ENCODE results near the gene SLC15A2.
"Not testable (repeated sequence)": the region's sequence is repeated elsewhere in the genome, so short reads cannot be mapped to it uniquely, and the experiment has no call there.

Gene SLC15A2

DNA sequence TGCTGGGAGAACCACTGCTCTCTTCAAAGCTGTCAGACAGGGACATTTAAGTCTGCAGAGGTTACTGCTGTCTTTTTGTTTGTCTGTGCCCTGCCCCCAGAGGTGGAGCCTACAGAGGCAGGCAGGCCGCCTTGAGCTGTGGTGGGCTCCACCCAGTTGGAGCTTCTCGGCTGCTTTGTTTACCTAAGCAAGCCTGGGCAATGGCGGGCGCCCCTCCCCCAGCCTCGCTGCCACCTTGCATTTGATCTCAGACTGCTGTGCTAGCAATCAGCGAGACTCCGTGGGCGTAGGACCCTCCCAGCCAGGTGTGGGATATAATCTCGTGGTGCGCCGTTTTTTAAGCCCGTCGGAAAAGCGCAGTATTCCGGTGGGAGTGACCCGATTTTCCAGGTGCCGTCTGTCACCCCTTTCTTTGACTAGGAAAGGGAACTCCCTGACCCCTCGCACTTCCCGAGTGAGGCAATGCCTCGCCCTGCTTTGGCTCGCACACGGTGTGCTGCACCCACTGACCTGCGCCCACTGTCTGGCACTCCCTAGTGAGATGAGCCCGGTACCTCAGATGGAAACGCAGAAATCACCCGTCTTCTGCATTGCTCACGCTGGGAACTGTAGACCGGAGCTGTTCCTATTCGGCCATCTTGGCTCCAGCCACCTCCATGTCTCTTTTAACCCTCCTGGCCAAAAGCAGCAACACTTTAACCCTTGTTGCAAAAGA is 44.1 kb downstream of the SLC15A2 start:
- DNase-seq, result not testable (repeated sequence)

GRCh38 chr3:121941592-121941991 is 47.4 kb downstream of the SLC15A2 start:
- no peak for DNase-seq

DNA sequence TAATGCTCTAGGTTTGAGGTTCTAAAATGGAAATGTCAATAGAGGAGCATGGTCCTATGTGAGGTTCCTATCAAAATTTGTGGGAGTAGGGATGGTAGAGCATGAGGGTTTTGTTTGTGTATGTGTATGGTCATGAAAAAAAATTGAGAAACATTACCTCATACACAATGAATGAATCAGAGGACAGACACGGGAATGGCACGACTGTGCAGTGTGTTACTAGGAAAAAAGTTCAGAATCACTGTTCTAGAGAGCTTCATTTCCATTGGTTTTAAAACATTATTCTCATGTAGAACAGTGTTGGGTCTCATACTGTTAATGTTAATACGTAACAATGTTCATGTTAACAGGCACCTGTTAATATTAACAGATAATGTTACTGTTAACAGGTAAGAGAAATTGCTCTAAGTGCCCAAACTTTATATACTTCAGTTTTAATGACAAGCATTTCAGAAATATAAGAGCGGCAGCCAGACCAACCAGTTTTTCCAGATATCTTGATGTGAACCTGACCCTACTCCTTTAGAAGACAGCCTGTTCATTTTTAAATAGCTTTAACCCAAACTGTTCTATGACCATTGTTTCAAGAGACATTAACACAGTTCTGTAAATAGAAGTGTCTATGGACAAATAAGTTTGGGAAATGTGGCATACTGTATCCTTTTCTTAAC is 48.0 kb downstream of the SLC15A2 start:
- DNase-seq, result no peak

GRCh38 chr3:121943431-121943830 is 49.2 kb downstream of the SLC15A2 start:
- DNase-seq, result no peak

GRCh38 chr3:121948641-121949040 is 54.4 kb downstream of the SLC15A2 start:
- DNase-seq, result no peak

- DNase-seq, result no peak
Observed at GRCh38 chr3:121951291-121951919, 57.2 kb downstream of the SLC15A2 start.

- no peak for DNase-seq
Observed at GRCh38 chr3:121956363-121956762, 62.2 kb downstream of the SLC15A2 start.

- no peak for DNase-seq
Observed at GRCh38 chr3:121957674-121958415, 63.6 kb downstream of the SLC15A2 start.

DNA sequence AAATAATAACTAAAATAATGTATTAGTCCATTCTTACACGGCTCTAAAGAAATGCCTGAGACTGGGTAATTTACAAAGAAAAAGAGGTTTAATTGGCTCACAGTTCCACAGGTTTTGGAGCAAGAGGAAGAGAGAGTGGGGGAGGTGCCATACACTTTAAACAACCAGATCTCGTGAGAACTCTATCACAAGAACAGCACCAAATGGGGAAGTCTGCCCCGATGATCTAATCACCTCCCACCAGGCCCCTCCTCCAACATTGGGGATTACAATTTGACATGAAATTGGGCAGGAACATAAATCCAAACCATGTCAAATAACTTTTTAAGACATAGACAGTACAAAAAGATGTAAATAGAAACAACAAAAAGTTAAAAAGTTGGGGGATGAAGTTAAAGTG is 64.6 kb downstream of the SLC15A2 start:
- DNase-seq, result no peak

DNA sequence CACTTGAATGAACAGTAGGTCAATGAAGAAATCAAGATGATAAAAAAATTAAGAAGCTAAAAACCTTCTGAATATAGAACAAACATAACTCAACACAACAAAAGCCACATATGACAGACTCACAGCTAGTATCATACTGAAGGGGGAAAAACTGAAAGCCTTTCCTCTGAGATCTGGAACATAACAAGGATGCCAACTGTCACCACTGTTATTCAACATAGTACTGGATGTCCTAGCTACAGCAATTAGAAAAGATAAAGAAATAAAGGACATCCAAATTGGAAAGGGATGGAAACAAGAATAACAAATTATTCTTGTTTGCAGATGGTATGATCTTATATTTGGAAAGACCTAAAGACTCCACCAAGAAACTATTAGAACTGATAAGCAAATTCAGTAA is 67.1 kb downstream of the SLC15A2 start:
- no peak for DNase-seq

GRCh38 chr3:121962443-121962842 is 68.2 kb downstream of the SLC15A2 start:
- DNase-seq, result no peak

GRCh38 chr3:121963608-121964007 is 69.4 kb downstream of the SLC15A2 start:
- DNase-seq, result no peak

DNA sequence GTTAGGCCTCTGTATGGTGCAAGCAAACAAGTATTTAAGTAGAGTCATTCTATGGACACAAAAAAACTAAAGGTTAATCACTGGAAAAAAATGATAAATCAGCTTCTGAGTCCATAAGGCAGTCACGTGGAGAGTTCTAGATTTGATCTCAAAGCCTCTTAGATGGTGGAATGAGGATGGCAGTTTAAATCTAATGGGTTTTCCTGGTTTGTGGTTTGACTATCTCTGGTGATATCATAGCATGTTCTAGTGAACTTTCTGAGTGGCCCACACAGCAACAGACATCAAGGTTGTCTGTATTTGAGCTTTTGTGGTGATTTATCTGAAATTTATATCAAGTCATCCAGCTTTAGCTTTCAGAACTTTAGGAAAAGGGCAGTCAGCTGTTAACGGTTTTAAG is 75.4 kb downstream of the SLC15A2 start:
- no peak for DNase-seq

DNA sequence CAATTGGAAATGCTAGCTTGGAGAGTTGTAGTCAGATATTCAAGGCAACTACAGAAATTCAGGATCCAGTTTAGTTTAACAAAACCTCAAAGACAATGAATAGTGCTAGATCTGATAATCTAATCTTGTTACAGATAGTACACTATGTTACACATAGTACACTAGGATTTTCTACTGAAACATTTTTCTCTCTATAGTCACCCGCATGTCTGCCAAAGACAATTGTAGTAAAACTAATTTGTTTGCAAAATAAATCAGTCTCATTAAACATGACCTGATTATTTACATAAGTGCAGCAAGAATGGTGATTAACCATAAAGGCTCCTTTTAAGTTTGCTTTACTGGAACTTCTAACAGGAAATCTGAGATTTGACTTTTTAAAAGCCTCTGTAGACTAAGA is 75.8 kb downstream of the SLC15A2 start:
- DNase-seq, result no peak

GRCh38 chr3:121974601-121975111 is 80.5 kb downstream of the SLC15A2 start:
- no peak for DNase-seq

DNA sequence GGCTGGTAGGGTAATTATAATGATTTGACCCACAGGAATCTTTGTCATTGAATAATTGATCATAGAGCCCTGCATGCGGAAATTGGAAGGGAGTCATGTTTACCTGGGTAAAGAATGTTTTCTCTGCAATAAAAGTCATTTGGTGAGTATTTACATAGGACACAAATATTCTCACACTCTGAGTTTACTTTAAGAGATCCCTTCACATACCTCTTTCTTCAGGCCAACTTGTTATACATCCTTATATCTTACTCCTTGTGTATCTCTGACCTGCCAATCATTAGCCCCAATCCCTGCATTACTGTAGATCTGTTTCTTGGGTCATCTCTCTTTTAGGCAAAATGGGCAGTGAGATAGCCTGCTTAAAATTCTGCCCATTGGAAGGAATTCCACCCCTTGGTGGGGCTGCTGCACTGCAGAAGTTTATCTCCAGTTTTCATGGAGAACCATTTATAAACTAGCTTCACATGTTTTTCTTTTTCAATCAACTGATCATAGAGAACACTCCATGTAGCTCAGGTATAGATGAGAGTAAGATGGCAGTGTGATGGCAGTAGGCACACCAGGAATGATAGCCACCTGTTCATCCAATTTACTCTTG is 81.6 kb downstream of the SLC15A2 start:
- DNase-seq, result no peak

DNA sequence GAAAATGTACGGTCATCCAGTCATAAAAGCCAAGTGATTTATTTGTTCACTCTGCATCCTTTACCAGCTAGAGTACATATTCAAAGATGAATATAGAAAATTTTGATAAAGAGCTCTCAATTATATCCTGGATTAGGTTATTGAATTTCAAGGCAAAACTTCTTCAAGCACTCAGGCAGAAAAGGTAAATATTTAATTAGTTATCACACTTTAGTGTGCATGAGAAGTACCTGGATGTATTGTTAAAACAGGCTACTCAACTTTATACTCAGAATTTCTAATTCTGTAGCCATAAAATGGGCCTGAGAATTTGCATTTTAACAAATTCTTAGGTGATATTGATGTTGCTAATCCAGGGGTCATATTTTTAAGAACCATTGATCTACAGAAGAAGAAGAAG is 82.5 kb downstream of the SLC15A2 start:
- no peak for DNase-seq

DNA sequence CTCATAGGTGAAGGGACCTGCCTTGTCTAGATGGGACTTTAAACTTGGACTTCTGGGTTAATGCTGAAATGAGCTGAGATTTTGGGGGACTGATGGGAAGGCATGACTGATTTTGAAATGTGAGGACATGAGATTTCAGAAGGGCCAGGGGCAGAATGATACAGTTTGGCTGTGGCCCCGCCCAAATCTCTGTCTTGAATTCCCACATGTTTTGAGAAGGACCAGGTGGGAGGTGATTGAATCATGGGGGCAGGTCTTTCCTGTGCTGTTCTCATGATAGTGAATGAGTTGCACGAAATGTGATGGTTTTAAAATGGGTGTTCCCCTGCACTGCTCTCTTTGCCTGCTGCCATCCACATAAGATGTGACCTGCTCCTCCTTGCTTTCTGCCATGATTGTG is 85.0 kb downstream of the SLC15A2 start:
- DNase-seq, result no peak

GRCh38 chr3:121979734-121980449 is 85.7 kb downstream of the SLC15A2 start:
- DNase-seq, result no peak

GRCh38 chr3:121980450-121980796 is 86.2 kb downstream of the SLC15A2 start:
- DNase-seq, result no peak

- no peak for DNase-seq
Observed at GRCh38 chr3:121981473-121981872, 87.3 kb downstream of the SLC15A2 start.

DNA sequence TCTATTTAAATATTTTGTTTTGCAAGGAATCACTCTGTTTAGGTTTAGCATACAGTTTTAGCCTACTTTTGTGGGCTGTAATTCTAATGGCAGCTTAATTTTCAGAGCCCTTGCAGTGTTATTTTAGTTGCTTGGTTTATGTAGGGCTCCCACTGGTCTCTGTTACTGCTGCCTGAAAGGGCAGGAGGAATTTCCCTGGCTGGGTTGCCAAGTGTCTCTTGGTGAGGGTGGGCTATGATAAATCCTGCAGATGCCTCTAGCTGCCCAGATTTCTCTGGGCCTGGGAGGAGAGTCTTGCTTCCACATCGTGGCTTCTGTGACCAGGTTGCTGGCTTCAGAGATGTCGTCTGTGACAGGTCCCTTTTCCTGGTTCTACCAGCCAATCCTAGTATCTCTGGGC is 91.6 kb downstream of the SLC15A2 start:
- DNase-seq, result no peak

Measured in NCI-H2107 (cell line).